Measurements from ENCODE around the gene RPRD1B. TPM values are rescaled to one million over a fixed set of nuclear protein-coding genes. Genes with fewer than 3 reads are reported as not detected.
"Not testable (repeated sequence)": the region's sequence is repeated elsewhere in the genome, so short reads cannot be mapped to it uniquely, and the experiment has no call there.

RPRD1B gene
- total RNA-seq, 2 donors from 2014 or later, result 40.2 to 44.0 TPM

DNA sequence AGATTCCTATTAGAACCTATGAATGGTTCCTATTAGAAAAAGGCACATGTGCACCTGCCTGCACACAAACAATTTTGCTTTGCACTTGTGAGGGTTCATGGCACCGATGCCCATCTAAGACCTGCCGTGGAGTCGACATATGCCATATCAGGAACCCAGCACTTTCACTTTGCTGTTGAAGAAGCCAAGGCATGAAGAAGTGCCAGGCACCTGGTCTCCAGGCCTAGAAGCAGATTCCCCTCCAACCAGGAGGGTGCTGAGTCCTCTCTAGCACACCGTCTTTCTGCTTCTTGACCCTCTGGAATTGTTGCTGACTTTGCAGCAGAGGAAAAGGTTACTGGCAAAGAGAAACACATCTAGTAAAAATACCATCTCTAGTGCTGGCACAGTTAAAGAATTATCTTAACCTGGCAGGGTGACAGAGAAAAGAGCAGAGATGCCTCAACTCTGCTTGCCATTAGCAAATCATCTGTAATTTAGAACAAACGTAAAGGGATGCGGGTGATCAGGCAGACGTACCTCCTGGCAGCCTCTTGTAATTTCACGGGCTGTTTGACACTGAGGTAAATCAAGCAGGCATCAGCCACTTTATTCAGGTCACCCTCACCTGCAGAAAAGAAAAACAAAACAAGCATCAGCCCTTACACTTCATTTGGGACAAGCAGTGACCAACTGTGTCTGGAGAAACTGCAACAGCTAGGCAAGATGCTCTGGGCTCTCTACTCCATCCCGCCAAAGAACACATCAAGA, 37.5 kb upstream of the RPRD1B start:
- Mint-ChIP-seq H3K27ac (no peak overlapping the region), H3K9me3 (no peaks in the 10 kb centered on the region), H3K36me3 (peaks cover 30 to 36% of the 10 kb centered on the region in 2 donors)
- ATAC-seq (no peak), DNase-seq (ENCODE audit: low spot score in 2 of 2) (no peak)

DNA sequence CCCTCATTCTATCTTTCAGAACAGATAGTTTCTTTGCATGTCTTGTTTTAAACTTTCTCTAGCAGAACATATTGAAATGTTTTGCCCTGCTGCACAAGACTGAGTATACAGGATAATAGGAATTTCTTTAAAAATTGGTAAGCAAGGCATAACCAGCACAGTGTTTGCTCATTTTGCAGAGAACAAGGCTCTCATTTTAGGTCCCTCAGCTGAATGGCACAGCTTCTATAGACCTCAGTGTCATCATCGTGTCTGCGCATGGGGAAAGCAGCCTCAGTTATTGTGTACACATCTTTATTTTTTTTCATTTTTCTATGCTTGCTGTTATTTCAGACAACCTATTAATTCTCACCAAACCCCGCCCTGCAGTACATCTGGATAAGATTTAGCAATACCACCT, 36.0 kb upstream of the RPRD1B start:
- ATAC-seq, result no peak

DNA sequence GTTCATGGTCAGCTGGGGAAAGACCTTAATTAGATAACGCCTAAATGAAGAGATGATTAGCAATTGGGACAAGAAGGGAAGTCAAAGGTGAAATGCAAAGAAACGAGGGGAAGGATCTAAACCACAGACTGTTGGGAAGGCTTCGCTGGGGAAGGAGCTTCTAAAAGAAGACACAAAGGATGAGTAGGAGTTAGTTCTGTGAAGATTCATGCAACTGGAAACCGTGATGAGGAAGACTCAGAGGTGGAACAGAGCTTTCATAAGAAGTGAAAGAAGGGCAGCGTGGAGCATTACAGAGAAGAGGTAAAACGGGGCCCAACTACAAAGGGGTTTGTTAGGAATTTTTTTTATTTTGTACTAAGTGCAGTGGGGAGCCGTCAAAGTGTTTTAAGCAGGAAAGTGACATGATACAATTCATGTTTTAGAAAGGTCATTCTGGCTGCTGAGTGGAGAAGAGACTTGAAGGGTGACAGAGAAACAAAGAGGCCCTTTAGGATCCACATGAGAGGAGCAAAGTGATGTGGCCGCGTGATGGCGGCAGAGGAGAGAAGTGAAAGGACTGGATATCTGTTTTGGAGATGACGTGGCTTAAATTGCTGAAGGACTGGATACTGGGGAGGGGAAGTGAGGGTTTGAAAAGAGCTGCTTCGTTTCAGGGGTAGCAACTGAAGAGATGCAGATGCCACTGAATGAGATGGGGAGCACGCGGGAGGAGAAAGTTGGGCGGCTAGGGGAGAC, 33.9 kb upstream of the RPRD1B start:
- Mint-ChIP-seq H3K36me3 (peaks cover 27 to 34% of the 10 kb centered on the region in 2 donors), H3K27ac (peak overlapping the region; percentile 35 to 86), H3K9me3 (no peaks in the 10 kb centered on the region)
- DNase-seq (ENCODE audit: low spot score in 2 of 2) (no peak), ATAC-seq (no peak)

More for the DNA sequence above, 36.0 kb upstream of the RPRD1B start:
- Mint-ChIP-seq H3K9me3 (no peaks in the 10 kb centered on the region), H3K27ac (no peak overlapping the region), H3K36me3 (peaks cover 34 to 35% of the 10 kb centered on the region in 2 donors)
- no peak for DNase-seq (ENCODE audit: low spot score in 2 of 2)

DNA sequence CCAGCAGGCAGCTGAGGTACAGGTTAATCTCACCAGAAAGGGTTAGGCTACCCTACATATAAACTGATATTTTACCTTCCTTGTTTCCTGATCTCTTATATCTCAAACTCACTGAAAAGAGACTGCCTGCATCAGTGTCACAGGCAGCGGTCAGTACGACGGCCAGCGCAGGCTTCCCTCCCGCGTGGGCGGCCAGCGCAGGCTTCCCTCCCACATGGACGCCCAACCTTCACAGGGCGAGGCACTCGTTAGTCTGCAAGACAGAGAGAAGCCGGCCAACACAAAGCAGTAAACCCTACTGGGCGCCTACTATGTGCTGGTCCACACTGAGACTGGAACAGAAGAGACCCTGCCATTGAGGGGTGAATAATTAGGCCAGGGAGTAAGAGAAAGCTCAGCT, 33.3 kb upstream of the RPRD1B start:
- Mint-ChIP-seq H3K9me3 (no peaks in the 10 kb centered on the region), H3K36me3 (peaks cover 21 to 34% of the 10 kb centered on the region in 2 donors), H3K27ac (peak overlapping the region; percentile 35 to 86)
- DNase-seq (ENCODE audit: low spot score in 2 of 2) (no peak), ATAC-seq (no peak)

DNA sequence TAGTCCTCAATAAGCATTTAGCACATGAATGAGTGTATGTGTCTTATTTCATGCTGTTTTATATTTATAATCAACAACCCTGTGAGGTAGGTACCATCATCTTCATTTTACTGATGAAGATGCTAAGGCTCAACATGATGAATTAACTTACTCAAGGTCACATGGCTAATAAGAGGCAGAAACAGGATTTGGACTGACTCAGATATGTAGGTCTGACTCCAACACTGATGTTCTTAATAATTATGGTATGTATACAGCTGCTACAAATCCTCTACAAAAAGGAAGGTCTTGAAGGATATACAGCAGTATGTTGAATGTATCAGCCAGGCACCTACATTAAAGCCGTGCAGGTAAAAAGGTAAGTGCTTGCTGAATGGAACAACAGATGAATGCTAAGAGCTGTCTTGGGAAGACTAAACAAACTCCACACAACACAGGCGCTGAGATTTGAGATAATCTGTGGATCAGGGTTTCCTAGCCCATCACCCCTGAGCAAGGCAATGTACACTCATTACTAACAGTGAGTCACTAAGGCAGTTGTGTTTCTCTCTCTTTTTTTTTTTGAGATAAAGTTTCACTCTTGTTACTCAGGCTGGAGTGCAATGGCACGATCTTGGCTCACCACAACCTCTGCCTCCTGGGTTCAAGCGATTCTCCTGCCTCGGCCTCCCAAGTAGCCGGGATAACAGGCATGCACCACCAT, 32.2 kb upstream of the RPRD1B start:
- DNase-seq (ENCODE audit: low spot score in 2 of 2) (no peak), ATAC-seq (peak; percentile 93 to 95)
- Mint-ChIP-seq H3K36me3 (peaks cover 21 to 39% of the 10 kb centered on the region in 2 donors), H3K27ac (peak overlapping the region in 1 of 2 donors; percentile 81), H3K9me3 (no peaks in the 10 kb centered on the region)

DNA sequence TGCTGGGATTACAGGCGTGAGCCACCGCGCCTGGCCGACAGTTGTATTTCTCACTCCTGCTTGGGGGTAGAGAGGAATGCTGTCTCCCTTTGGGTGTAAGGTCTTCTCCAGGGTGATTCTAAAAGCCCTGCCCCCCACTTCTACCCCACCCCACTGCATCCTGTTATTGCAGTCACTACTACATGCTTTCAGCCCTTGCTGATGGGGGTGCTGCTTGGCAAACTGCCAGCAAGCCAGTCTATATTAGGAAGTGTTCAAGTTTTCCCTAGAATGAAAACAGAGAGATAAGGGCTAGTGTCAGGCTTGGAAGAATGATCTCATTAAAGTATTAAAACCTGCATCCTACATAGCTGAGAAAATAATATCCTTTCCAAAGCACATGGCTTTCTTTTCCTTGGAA, 31.6 kb upstream of the RPRD1B start:
- ATAC-seq, result no peak
- DNase-seq (ENCODE audit: low spot score in 2 of 2), result no peak
- Mint-ChIP-seq H3K9me3 (no peaks in the 10 kb centered on the region), H3K27ac (peak overlapping the region in 1 of 2 donors; percentile 81), H3K36me3 (peaks cover 21 to 44% of the 10 kb centered on the region in 2 donors)

DNA sequence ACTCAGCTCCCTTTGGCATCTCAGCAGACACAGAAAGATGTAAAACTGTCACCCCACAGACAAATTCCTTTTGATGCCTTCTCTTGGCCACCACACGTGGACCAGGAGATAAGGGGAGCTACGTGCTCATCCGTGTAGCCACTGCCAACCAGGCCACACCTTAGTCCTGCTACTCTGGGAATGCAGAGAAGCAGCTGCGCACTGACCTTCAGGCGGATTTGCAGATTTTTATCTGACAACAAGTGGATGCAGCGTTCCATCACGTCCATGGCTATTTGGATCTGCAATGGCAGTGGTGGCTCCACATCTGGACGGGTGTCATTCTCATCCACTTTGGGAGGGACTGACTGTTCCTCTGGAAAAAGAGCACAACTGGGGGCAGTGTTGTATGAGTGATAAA, 31.1 kb upstream of the RPRD1B start:
- Mint-ChIP-seq H3K9me3 (no peaks in the 10 kb centered on the region), H3K27ac (peak overlapping the region in 1 of 2 donors; percentile 81), H3K36me3 (peaks cover 21 to 44% of the 10 kb centered on the region in 2 donors)
- ATAC-seq (no peak), DNase-seq (ENCODE audit: low spot score in 2 of 2) (no peak)

DNA sequence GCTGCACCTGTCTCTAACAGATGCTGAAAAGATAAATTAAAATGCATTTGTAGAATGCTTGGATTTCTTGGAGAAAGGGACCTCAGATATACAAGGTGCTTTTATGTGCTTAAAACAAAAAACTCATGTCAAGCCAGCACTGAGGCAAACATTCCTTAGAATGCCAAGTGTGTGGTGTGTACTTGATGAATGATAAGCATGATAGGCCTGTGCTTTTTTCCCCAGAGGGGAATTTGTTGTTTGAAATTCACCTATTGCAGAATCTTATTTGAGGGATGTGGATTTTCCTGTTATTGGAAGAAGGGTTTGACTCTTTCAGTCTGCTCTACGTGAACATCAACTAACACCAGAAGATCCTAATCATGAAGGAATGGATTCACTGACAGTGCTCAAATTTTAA, 29.1 kb upstream of the RPRD1B start:
- DNase-seq (ENCODE audit: low spot score in 2 of 2) (no peak), ATAC-seq (no peak)
- H3K9me3 Mint-ChIP-seq, result no peaks in the 10 kb centered on the region
- H3K27ac Mint-ChIP-seq, result no peak overlapping the region
- peaks cover 10 to 48% of the 10 kb centered on the region in 2 donors for H3K36me3 Mint-ChIP-seq

DNA sequence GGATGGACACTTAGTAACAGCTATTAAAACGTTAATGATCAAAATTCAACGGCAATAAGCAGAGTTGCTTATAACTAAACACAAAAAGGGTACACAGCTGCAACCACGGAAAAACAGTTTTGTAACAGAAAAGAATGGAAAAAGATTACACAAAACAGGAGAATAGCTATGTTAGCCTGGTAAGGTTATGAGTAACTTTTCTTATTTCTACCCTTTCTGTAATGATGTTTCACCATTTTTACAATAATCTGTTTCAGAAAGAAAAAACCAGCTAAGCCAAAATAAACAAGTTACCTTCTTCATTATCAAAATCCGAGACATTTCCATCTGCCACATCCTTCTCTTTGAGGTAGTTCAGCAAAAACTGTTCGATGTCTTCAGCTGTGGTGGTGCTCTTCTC, 27.6 kb upstream of the RPRD1B start:
- no peak for DNase-seq (ENCODE audit: low spot score in 2 of 2)
- Mint-ChIP-seq H3K27ac (peak overlapping the region in 1 of 2 donors; percentile 69), H3K36me3 (peaks cover 0 to 36% of the 10 kb centered on the region in 2 donors), H3K9me3 (no peaks in the 10 kb centered on the region)
- ATAC-seq, result peak in 1 of 2 donors; percentile 52

DNA sequence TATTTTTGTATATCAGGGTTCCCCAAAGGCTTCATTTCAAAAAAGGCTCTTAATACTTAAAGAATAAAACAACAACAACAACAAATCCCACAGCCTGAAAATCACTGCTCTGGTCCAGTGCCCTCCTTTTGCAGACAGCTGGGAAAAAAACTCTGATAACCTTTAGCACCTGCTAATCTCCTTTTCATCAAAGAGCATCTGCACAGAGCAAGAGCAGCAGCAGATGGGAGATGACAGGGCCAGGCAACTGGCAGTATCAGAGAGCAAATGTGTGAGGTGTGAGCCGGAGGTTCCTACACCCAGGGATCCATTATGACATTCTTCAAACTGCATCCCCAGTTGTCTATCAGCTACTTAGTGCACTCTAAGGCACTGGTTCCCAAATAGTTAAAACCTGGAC, 26.0 kb upstream of the RPRD1B start:
- peaks cover 8 to 37% of the 10 kb centered on the region in 2 donors for H3K36me3 Mint-ChIP-seq
- DNase-seq (ENCODE audit: low spot score in 2 of 2) (no peak), ATAC-seq (no peak)
- no peaks in the 10 kb centered on the region for H3K9me3 Mint-ChIP-seq
- peak overlapping the region in 1 of 2 donors; percentile 66 for H3K27ac Mint-ChIP-seq

DNA sequence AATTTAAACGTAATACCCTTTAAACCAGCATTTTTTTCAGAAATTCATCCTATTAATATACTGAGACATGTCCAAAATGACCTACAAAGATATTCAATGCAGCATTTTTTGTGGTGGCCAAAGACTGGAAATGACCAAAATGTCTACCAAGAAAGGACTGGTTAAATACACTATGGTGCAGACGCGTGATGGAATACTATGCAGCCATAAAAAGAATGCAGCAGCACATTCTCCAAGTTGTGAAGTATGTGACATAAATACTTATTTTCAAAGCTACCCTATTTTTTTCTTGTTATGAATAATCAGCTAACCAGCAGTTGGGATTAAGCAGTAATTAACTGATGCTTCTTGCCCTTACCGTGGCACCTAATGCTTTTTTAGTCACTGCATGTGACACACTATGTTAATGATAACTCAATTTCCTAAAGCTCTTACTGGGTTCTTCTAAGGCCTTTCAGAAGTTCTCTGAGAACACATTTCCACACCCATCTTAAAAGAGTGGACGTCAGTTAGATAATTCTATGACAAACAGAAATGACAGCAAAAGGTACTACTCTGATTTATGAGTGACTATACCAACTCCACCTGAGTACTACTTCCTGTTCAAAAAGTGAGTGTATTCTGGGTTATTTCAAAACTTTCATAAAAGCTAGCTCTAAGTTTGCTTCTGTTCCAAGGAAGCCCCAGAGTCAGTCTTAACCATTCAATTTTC, 25.2 kb upstream of the RPRD1B start:
- ATAC-seq (peak in 1 of 2 donors; percentile 28), DNase-seq (ENCODE audit: low spot score in 2 of 2) (no peak)
- no peaks in the 10 kb centered on the region for H3K9me3 Mint-ChIP-seq
- H3K36me3 Mint-ChIP-seq, result peaks cover 15 to 44% of the 10 kb centered on the region in 2 donors
- H3K27ac Mint-ChIP-seq, result peak overlapping the region; percentile 18 to 68

DNA sequence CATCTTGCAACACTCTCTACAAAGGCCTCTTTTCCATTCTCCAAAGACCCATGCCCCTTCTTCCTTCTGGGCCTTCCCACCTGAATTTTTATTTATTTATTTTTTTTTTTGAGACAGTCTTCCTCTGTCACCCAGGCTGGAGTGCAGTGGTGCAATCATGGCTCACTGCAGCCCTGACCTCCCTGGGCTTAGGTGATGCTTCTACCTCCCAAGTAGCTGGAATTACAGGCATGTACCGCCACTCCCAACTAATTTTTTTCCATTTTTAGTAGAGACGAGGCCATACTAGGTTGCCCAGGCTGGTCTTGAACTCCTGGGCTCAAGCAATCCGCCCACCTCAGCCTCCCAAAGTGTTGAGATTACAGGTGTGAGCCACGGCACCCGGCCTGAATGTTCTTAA, 24.1 kb upstream of the RPRD1B start:
- not testable (repeated sequence) for ATAC-seq; H3K9me3 Mint-ChIP-seq; DNase-seq (ENCODE audit: low spot score in 2 of 2)
- H3K27ac Mint-ChIP-seq, result peak overlapping the region in 1 of 2 donors; percentile 12
- H3K36me3 Mint-ChIP-seq, result peaks cover 20 to 50% of the 10 kb centered on the region in 2 donors

DNA sequence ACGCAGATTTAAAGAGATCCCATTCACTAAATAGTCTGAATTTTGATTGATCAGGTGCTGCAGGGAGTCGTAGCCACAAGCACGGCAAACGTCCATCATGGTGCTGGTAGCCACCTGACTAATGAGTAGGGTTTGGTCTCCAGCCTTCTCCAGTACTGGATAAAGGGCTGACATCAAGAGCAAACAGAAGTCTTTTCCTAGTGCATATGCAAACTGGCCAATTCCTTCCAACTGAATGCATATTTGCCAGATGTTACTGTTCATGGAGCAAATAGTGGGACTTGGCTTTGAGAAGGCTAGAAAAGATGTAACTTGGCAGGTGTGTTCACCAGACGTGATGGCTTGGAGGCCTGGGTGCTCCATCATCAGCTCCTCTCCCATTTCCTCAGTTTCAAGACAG, 21.9 kb upstream of the RPRD1B start:
- DNase-seq (ENCODE audit: low spot score in 2 of 2), result no peak
- H3K9me3 Mint-ChIP-seq, result no peaks in the 10 kb centered on the region
- peaks cover 27 to 54% of the 10 kb centered on the region in 2 donors for H3K36me3 Mint-ChIP-seq
- H3K27ac Mint-ChIP-seq, result no peak overlapping the region
- no peak for ATAC-seq

DNA sequence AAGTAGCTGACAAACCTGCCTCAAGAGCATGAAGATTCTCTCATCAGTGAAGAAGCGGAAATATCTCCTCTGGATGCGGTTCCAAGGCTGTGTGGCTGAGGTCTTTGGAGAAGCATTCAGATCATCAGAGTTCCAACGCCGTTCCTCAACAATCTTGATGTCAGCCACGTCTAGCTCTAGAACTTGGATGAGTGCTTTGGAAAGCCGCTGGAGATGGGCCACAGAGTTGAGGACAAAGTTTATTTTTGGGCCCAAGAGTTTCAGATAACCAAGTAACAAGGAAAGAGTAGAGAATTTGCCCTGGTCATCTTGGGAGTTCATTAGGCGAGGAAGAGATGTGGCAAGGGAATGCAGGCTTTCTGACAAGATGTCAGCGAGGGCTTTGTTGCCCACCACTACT, 21.2 kb upstream of the RPRD1B start:
- no peaks in the 10 kb centered on the region for H3K9me3 Mint-ChIP-seq
- H3K27ac Mint-ChIP-seq, result peak overlapping the region in 1 of 2 donors; percentile 39
- peaks cover 33 to 59% of the 10 kb centered on the region in 2 donors for H3K36me3 Mint-ChIP-seq
- no peak for ATAC-seq
- DNase-seq (ENCODE audit: low spot score in 2 of 2), result no peak

DNA sequence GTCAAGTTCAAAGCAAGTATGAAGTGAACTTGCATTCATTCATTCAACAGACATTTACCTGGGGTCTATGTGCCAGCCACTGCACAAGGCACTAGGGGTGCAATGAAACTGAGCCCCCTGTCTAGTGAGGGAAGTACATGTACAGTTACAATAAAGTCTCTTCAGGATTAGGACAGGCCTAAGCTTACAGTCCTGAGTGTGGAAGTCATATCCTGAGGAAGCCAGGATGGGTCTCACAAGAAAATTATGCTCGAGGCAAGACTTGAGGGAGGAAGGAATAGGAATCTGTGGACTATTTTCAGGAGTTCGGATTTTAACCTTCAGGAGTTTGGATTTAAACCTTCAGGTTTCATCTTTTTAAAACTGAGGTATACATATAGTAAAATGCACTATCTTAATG, 19.7 kb upstream of the RPRD1B start:
- H3K9me3 Mint-ChIP-seq, result peaks cover 4 to 6% of the 10 kb centered on the region in 2 donors

DNA sequence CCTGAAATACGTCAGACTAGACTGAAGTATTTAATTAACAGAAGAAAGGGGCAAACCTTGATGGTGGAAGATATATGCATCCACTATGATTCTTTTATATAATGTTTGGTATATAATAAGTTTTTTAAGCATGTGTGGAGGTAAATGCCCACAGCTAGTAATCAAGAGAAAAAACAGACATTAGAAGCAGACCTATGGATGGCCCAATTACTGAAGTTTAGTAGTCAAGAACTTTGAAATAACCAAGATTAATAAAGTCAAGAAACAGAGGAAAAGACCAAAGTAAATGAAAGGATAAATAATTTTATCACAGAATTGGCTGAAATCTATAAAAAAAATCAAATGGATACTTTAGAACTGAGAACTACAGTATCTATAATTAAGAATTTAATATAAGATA, 15.6 kb upstream of the RPRD1B start:
- ATAC-seq (no peak), DNase-seq (ENCODE audit: low spot score in 2 of 2) (no peak)
- Mint-ChIP-seq H3K36me3 (peaks cover 42 to 62% of the 10 kb centered on the region in 2 donors), H3K27ac (no peak overlapping the region), H3K9me3 (peaks cover 4 to 13% of the 10 kb centered on the region in 2 donors)

More for the DNA sequence above, 19.7 kb upstream of the RPRD1B start:
- ATAC-seq, result no peak
- no peak for DNase-seq (ENCODE audit: low spot score in 2 of 2)
- peaks cover 47 to 69% of the 10 kb centered on the region in 2 donors for H3K36me3 Mint-ChIP-seq
- H3K27ac Mint-ChIP-seq, result peak overlapping the region in 1 of 2 donors; percentile 14
